Activated CD4-positive, alpha-beta T cell treated with anti-CD3 and anti-CD28 coated beads, Interleukin-2, amount 10 ng/mL, durations not matched to agents 24 days and 14 days (primary cell): ENCODE results near the gene EFNA5. TPM values are rescaled to one million over a fixed set of nuclear protein-coding genes. Genes with fewer than 3 reads are reported as not detected.

Experiments
- DNase-seq: peaks from one replicate; pipeline ENCODE4 v3.0.0; 2022
- H3K27ac Mint-ChIP-seq: one replicate; pipeline ENCODE4 v1.8.0; 2022; ENCODE audit warnings: mild to moderate bottlenecking, mixed read lengths
- H3K27me3 Mint-ChIP-seq: one replicate; pipeline ENCODE4 v1.8.0; 2022; ENCODE audit warnings: mixed read lengths
- H3K36me3 Mint-ChIP-seq: one replicate; pipeline ENCODE4 v1.8.0; 2022; ENCODE audit warnings: low read depth, mild to moderate bottlenecking, mixed read lengths
- H3K4me1 Mint-ChIP-seq: one replicate; pipeline ENCODE4 v1.8.0; 2021; ENCODE audit warnings: mixed read lengths
- H3K4me3 Mint-ChIP-seq: one replicate; pipeline ENCODE4 v1.8.0; 2022; ENCODE audit warnings: mild to moderate bottlenecking, moderate library complexity, mixed read lengths
- H3K9me3 Mint-ChIP-seq: one replicate; pipeline ENCODE4 v1.8.0; 2021; ENCODE audit warnings: mixed read lengths
- intact Hi-C: fragments of 100-400 bp; cut with micrococcal nuclease; formaldehyde crosslinking; loops from one replicate; pipeline ENCODE4 v1.15.1; 2023
- total RNA-seq: library from RNA; stranded (reverse); gene quantifications from 2 replicates; pipeline ENCODE4 v1.2.3, GENCODE V29; 2022

The EFNA5 gene
- total RNA-seq, 1 donor from 2014 or later = not detected

- Mint-ChIP-seq H3K27ac (no peak overlapping the region), H3K9me3 (no peaks in the 10 kb centered on the region), H3K27me3 (peaks cover 5% of the 10 kb centered on the region), H3K4me1 (peaks cover 4% of the 10 kb centered on the region), H3K36me3 (no peaks in the 10 kb centered on the region), H3K4me3 (no peak overlapping the region)
- no peak for DNase-seq
- intact Hi-C loops = no loop called here
Observed at GRCh38 chr5:107370396-107370968, 300.3 kb downstream of the EFNA5 start.

GRCh38 chr5:107369622-107370021 is 301.1 kb downstream of the EFNA5 start:
- no peaks in the 10 kb centered on the region for H3K36me3 Mint-ChIP-seq
- H3K9me3 Mint-ChIP-seq = no peaks in the 10 kb centered on the region
- peaks cover 6% of the 10 kb centered on the region for H3K4me1 Mint-ChIP-seq
- no peak overlapping the region for H3K27ac Mint-ChIP-seq
- peaks cover 3% of the 10 kb centered on the region for H3K27me3 Mint-ChIP-seq
- no peak overlapping the region for H3K4me3 Mint-ChIP-seq
- intact Hi-C loops = no loop called here
- DNase-seq = no peak

- Mint-ChIP-seq H3K9me3 (no peaks in the 10 kb centered on the region), H3K36me3 (no peaks in the 10 kb centered on the region), H3K27me3 (peaks cover 3% of the 10 kb centered on the region), H3K27ac (no peak overlapping the region), H3K4me3 (no peak overlapping the region), H3K4me1 (peaks cover 6% of the 10 kb centered on the region)
- intact Hi-C loops = no loop called here
- DNase-seq = no peak
Observed at GRCh38 chr5:107368615-107369014, 302.1 kb downstream of the EFNA5 start.

DNA sequence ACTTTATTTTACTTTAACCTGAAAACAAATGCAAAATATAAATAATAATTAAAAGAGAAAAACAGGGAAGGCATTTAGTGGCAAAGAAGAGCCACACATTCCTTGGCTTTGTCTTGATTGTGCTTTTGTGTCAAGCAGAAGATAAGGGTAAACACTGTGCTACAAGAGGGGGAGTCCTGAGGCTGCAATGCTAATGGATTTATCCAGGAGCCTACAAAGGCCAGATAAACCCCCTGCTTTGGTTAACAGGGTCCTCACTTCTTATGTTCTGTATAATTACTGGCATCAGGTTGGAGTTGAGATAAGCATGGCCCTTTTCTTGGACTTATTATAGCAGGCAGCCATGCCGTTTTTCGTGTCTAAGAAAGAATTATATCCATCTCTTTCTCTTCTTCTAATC is 302.8 kb downstream of the EFNA5 start:
- H3K4me1 Mint-ChIP-seq = peaks cover 6% of the 10 kb centered on the region
- no peaks in the 10 kb centered on the region for H3K36me3 Mint-ChIP-seq
- H3K9me3 Mint-ChIP-seq = no peaks in the 10 kb centered on the region
- no peak for DNase-seq
- intact Hi-C loops = no loop called here
- H3K4me3 Mint-ChIP-seq = no peak overlapping the region
- no peak overlapping the region for H3K27ac Mint-ChIP-seq
- peaks cover 3% of the 10 kb centered on the region for H3K27me3 Mint-ChIP-seq

DNA sequence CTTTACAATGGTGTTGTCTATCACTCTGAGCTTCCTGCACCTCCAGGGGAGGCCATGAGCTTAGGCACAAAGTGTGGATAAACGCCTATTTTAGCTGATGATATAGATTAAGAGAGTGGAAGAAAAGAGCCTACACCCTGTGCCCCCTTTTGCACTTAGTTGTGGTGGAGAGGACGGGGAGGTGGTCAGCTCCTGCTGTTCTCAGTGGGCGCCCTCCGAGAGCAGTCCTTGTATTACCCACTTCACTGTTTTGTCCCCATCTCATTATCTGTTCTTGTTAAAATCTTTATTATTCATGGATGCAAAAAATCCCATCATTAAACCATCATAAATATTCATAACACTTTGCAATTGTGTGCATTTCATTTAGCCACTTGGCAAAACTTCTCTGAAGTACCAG is 303.3 kb downstream of the EFNA5 start:
- no peak overlapping the region for H3K4me3 Mint-ChIP-seq
- DNase-seq = no peak
- H3K27me3 Mint-ChIP-seq = peaks cover 3% of the 10 kb centered on the region
- no peaks in the 10 kb centered on the region for H3K36me3 Mint-ChIP-seq
- H3K4me1 Mint-ChIP-seq = peaks cover 6% of the 10 kb centered on the region
- H3K27ac Mint-ChIP-seq = no peak overlapping the region
- intact Hi-C loops = no loop called here
- H3K9me3 Mint-ChIP-seq = no peaks in the 10 kb centered on the region

DNA sequence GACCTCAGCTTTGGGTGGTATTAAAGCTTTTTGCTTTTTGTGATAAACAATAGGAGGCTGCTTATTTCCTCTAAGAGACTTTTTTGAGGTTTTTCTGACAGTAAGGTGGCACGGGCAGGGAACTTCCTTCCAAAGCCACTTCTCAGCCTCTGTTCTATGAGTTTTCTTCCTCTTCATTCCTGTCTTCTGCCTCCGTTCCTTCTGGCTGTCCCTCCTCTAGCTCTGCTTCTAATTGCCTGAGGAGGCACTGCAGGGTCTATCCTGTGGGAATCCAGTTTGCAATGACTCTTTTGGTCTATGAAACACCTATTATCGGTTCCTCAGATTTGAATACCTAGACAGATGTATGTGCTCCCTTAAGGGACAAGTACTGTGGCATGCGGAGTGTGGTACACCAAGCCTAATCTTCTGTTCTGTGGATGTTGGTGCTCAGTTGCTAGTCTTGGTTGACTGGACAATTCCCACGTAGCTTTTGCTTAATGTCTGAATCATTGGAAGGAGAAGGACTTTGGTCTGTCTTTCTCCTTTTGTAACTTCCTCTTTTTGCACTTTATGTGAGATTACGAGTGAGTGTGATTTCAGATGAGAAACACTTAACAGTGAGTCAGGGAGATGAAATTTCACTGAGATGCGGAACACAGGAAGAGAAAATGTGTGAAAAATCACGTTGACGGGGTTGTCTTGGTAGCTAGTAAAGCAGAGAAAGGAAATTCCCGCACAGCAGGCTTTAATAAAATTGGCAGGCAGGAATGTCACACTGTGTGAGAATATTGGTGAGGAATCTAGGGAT is 305.2 kb downstream of the EFNA5 start:
- Mint-ChIP-seq H3K27me3 (peaks cover 3% of the 10 kb centered on the region), H3K4me3 (no peak overlapping the region), H3K36me3 (no peaks in the 10 kb centered on the region), H3K27ac (no peak overlapping the region), H3K4me1 (peaks cover 6% of the 10 kb centered on the region), H3K9me3 (no peaks in the 10 kb centered on the region)
- DNase-seq = no peak
- intact Hi-C loops = no loop called here

DNA sequence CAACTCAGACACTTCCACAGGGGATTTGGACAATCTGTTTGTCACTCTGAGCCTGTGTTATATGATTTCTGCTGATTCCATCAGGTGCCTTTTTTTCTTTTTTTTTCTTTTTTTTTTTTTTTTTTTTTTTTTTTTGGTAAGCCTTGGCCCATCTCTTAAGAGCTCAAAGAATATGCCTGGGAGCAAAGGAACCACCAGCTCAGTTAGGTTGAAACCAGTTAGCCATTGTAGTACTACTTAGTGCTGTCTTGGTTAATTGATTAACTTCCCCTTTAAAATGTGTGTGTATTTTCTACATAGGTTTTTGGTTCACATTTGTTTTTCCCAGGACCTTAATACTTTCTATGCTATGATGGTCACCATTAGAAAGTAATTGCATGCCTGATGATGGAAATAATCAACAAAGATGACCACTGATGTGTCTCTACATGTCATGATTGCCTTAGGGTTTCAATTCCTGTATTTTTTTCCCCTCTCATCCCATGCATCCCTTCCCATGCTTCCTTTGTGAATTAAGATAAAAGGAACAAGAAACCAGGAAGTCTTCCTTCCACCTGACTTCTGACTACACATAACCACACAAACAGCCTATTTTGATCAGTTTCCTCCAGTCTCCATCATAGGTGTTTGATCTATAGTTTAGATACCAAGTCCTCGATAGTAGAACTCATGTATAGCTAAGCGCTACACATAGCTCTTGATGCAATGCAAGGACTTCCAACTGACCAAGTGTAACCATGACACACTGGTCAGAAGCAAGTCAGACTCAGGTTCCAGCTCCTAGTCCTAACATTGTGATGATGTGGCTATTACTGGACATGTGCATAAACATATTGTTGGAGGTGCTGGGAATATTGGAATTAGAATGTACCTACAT is 306.1 kb downstream of the EFNA5 start:
- Mint-ChIP-seq H3K4me1 (peaks cover 6% of the 10 kb centered on the region), H3K27me3 (peaks cover 3% of the 10 kb centered on the region), H3K4me3 (no peak overlapping the region), H3K27ac (no peak overlapping the region), H3K9me3 (no peaks in the 10 kb centered on the region), H3K36me3 (no peaks in the 10 kb centered on the region)
- no peak for DNase-seq
- intact Hi-C loops = no loop called here

DNA sequence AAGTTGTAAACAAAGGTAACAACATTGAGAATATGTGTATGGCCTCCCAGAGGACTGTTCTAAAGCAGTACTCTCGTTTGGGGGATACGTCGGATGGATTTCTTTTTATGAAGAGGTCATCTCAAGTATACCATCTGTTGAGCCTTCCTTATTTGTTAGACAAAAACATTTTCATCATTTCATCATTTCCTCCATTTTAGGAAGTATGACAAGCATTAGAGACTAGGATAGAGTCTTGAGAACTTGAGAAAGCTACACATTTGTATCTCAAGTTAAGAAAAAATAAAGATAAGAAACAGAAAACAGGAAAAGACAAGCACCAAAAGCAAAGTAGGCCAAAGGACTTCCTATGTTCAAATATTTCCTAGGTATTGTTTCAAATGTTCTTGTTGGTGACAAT is 307.0 kb downstream of the EFNA5 start:
- DNase-seq = no peak
- peaks cover 4% of the 10 kb centered on the region for H3K27me3 Mint-ChIP-seq

GRCh38 chr5:107361945-107362344 is 308.8 kb downstream of the EFNA5 start:
- Mint-ChIP-seq H3K4me3 (no peak overlapping the region), H3K27me3 (peaks cover 4% of the 10 kb centered on the region), H3K9me3 (no peaks in the 10 kb centered on the region), H3K27ac (no peak overlapping the region), H3K4me1 (peaks cover 6% of the 10 kb centered on the region), H3K36me3 (no peaks in the 10 kb centered on the region)
- intact Hi-C loops = no loop called here
- no peak for DNase-seq

More for the DNA sequence above, 307.0 kb downstream of the EFNA5 start:
- H3K4me3 Mint-ChIP-seq = no peak overlapping the region
- H3K27ac Mint-ChIP-seq = no peak overlapping the region
- peaks cover 6% of the 10 kb centered on the region for H3K4me1 Mint-ChIP-seq
- intact Hi-C loops = no loop called here
- H3K9me3 Mint-ChIP-seq = no peaks in the 10 kb centered on the region
- no peaks in the 10 kb centered on the region for H3K36me3 Mint-ChIP-seq

GRCh38 chr5:107359916-107360234 is 310.9 kb downstream of the EFNA5 start:
- no peak overlapping the region for H3K27ac Mint-ChIP-seq
- intact Hi-C loops = no loop called here
- no peak for DNase-seq
- H3K36me3 Mint-ChIP-seq = no peaks in the 10 kb centered on the region
- H3K4me1 Mint-ChIP-seq = no peaks in the 10 kb centered on the region
- no peak overlapping the region for H3K4me3 Mint-ChIP-seq
- H3K9me3 Mint-ChIP-seq = no peaks in the 10 kb centered on the region
- H3K27me3 Mint-ChIP-seq = peaks cover 1% of the 10 kb centered on the region

- Mint-ChIP-seq H3K27me3 (peaks cover 3% of the 10 kb centered on the region), H3K4me3 (no peak overlapping the region), H3K27ac (no peak overlapping the region), H3K36me3 (no peaks in the 10 kb centered on the region), H3K9me3 (no peaks in the 10 kb centered on the region), H3K4me1 (no peaks in the 10 kb centered on the region)
- intact Hi-C loops = no loop called here
- no peak for DNase-seq
Observed at GRCh38 chr5:107359033-107359915, 311.5 kb downstream of the EFNA5 start.

DNA sequence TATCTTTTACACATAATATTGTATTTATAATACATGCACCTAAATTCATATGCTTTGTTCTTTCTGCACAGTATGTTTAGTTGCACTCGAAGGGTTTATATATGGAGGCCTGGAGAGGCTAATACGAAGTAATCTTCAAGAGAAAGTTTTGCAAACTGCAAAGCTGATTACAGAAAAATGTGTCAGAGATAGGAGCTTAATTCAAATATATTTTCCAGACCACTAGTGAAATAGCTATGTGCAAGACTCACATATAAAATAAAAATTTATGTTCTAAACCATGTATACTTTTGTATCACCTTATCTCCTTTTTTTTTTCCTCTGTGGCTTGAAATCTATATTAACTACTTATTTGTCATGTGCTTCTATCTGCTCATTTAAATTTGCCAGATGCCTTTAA is 313.8 kb downstream of the EFNA5 start:
- Mint-ChIP-seq H3K27me3 (peaks cover 3% of the 10 kb centered on the region), H3K9me3 (peaks cover 5% of the 10 kb centered on the region), H3K36me3 (no peaks in the 10 kb centered on the region), H3K4me3 (no peak overlapping the region), H3K4me1 (no peaks in the 10 kb centered on the region), H3K27ac (no peak overlapping the region)
- no peak for DNase-seq
- intact Hi-C loops = no loop called here

DNA sequence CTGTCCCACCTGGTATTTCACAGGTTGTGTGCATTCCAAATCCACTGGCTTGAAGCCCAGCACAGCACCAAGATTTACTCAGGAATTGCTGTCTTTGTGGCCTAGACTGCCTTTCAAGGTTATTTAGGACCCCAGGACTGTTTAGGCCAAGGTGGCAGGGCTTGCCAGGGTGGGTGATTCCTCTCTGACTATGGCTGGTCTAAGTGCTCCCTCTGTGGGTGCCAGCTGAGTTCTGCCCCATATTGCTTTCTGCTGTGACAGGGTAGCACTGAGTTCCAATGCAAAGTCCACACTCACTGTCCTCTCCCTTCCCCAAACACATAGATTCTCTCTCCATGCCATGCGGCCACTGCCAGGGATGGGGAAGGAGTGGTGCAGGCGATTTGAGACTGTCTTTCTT is 318.2 kb downstream of the EFNA5 start:
- Mint-ChIP-seq H3K9me3 (peaks cover 8% of the 10 kb centered on the region), H3K36me3 (no peaks in the 10 kb centered on the region), H3K4me3 (no peak overlapping the region), H3K27ac (no peak overlapping the region), H3K4me1 (no peaks in the 10 kb centered on the region), H3K27me3 (peaks cover 2% of the 10 kb centered on the region)
- intact Hi-C loops = no loop called here
- DNase-seq = no peak
